H1 (cell line): ENCODE data around the gene ABHD8. TPM values are rescaled to one million over a fixed set of nuclear protein-coding genes. Genes with fewer than 3 reads are reported as not detected.

Experiments used
- CTCF ChIA-PET: fragments of 300-600 bp; sonication (Branson Sonifier 250); formaldehyde crosslinking; loops from one replicate; lab custom pipeline; 2021; ENCODE audit not compliant: partially characterized antibody; lab: Charles Lee
- POLR2A ChIA-PET: fragments of 300-600 bp; sonication (Branson Sonifier 250); formaldehyde crosslinking; loops from one replicate; lab custom pipeline; 2021; ENCODE audit warnings: inconsistent platforms; ENCODE audit not compliant: partially characterized antibody; lab: Charles Lee
- DNase-seq, 2 experiments: peaks; one replicate each; pipeline versions ENCODE4 v3.0.0 to v3.0.0-alpha.2; 2010 to 2022; ENCODE audit warnings: low spot score in 2 of 2, low read depth in 1 of 2, mixed read lengths in 1 of 2
- FAIRE-seq: peaks from 2 replicates; lab custom pipeline; 2011; peaks lifted over from hg19 to GRCh38; lab: Jason Lieb, UNC
- H2AFZ ChIP-seq: 2 replicates; pipeline ENCODE4 v1.8.1; 2012; ENCODE audit warnings: low read length, inconsistent platforms
- H2AK5ac ChIP-seq: 2 replicates; pipeline ENCODE4 v1.6.1; 2013; ENCODE audit warnings: low read depth, low read length
- H2BK120ac ChIP-seq: replicated peaks from 2 replicates; pipeline ENCODE3; 2013; ENCODE audit warnings: low read depth, low read length, inconsistent platforms
- H2BK12ac ChIP-seq: 2 replicates; pipeline ENCODE4 v1.6.1; 2013; ENCODE audit warnings: low read depth, low read length
- H2BK15ac ChIP-seq: 2 replicates; pipeline ENCODE4 v1.6.1; 2013; ENCODE audit warnings: low read length
- H2BK20ac ChIP-seq: 2 replicates; pipeline ENCODE4 v1.6.1; 2013; ENCODE audit warnings: low read length
- H2BK5ac ChIP-seq: 2 replicates; pipeline ENCODE4 v1.6.1; 2013; ENCODE audit warnings: low read depth, low read length
- H3K14ac ChIP-seq: 2 replicates; pipeline ENCODE4 v1.6.1; 2013; ENCODE audit warnings: inconsistent platforms; ENCODE audit not compliant: insufficient read length
- H3K18ac ChIP-seq: 2 replicates; pipeline ENCODE4 v1.6.1; 2013; ENCODE audit warnings: low read length; ENCODE audit errors: extremely low read depth
- H3K23ac ChIP-seq: 2 replicates; pipeline ENCODE4 v1.6.1; 2013; ENCODE audit warnings: inconsistent platforms; ENCODE audit not compliant: insufficient read length
- H3K23me2 ChIP-seq: 2 replicates; pipeline ENCODE4 v1.6.1; 2013; ENCODE audit warnings: low read depth, low read length
- H3K27ac ChIP-seq: 2 replicates; pipeline ENCODE4 v1.6.1; 2011; ENCODE audit warnings: low read depth, low read length, inconsistent platforms
- H3K27me3 ChIP-seq, 4 experiments: replicated peaks in 1 of 4; 1 replicate in 1 of 4; 2 replicates in 3 of 4; pipeline versions ENCODE4 v1.6.1 to v1.8.1; 2011 to 2013; ENCODE audit warnings: low read length in 3 of 4, mild to moderate bottlenecking in 3 of 4, inconsistent platforms in 2 of 4, mixed read lengths in 2 of 4, moderate library complexity in 1 of 4; ENCODE audit not compliant: control insufficient read depth in 3 of 4, insufficient read depth in 3 of 4; ENCODE audit errors: extremely low read depth in 1 of 4
- H3K36me3 ChIP-seq, 4 experiments: 2 replicates each; pipeline versions ENCODE4 v1.6.1 to v1.8.1; 2011 to 2013; ENCODE audit warnings: mild to moderate bottlenecking in 4 of 4, low read length in 3 of 4, moderate library complexity in 2 of 4, control low read depth in 1 of 4, inconsistent platforms in 1 of 4; ENCODE audit not compliant: insufficient read depth in 4 of 4, control insufficient read depth in 2 of 4
- H3K4ac ChIP-seq: replicated peaks from 2 replicates; pipeline ENCODE3; 2013; ENCODE audit warnings: low read length, low read depth, mixed read lengths, inconsistent platforms; ENCODE audit not compliant: insufficient read length
- H3K4me1 ChIP-seq, 4 experiments: replicated peaks in 1 of 4; 1 replicate in 1 of 4; 2 replicates in 3 of 4; pipeline versions ENCODE4 v1.6.1 to v1.8.1; 2011 to 2013; ENCODE audit warnings: low read length in 3 of 4, inconsistent platforms in 2 of 4, mixed read lengths in 1 of 4; ENCODE audit not compliant: insufficient read depth in 4 of 4, control insufficient read depth in 3 of 4
- H3K4me2 ChIP-seq, 2 experiments: 2 replicates each; pipeline versions ENCODE4 v1.6.1 to v1.8.1; 2011 to 2013; ENCODE audit warnings: low read depth in 2 of 2, low read length in 2 of 2, control low read depth in 1 of 2, inconsistent platforms in 1 of 2, mild to moderate bottlenecking in 1 of 2; ENCODE audit not compliant: insufficient read depth in 1 of 2
- H3K4me3 ChIP-seq, 4 experiments: fragments of 200-600, 300-600 bp in 1 of 4; sonication (generic), shearing (Covaris generic), sonication (Bioruptor Twin) in 1 of 4; 2 replicates each; pipeline versions ENCODE4 v1.5.1 to v1.8.1; 2011 to 2016; ENCODE audit warnings: low read length in 4 of 4, low read depth in 3 of 4, control low read depth in 2 of 4, inconsistent platforms in 2 of 4, mild to moderate bottlenecking in 2 of 4, mixed read lengths in 1 of 4, moderate library complexity in 1 of 4; ENCODE audit not compliant: insufficient read depth in 2 of 4; ENCODE audit errors: extremely low read depth in 1 of 4
- H3K56ac ChIP-seq: replicated peaks from 2 replicates; pipeline ENCODE3; 2013; ENCODE audit warnings: low read depth, mild to moderate bottlenecking, mixed read lengths, low read length, inconsistent platforms; ENCODE audit not compliant: insufficient read length
- H3K79me1 ChIP-seq: 2 replicates; pipeline ENCODE4 v1.6.1; 2013; ENCODE audit warnings: low read depth, low read length, control low read depth
- H3K79me2 ChIP-seq, 2 experiments: 2 replicates each; pipeline versions ENCODE4 v1.6.1 to v1.8.1; 2012 to 2013; ENCODE audit warnings: low read length in 2 of 2, mild to moderate bottlenecking in 2 of 2, inconsistent platforms in 1 of 2; ENCODE audit not compliant: insufficient read depth in 2 of 2, control insufficient read depth in 1 of 2
- H3K9ac ChIP-seq, 4 experiments: replicated peaks in 1 of 4; 1 replicate in 1 of 4; 2 replicates in 3 of 4; pipeline versions ENCODE4 v1.6.1 to v1.8.1; 2011 to 2013; ENCODE audit warnings: low read depth in 3 of 4, low read length in 3 of 4, control low read depth in 2 of 4, mild to moderate bottlenecking in 2 of 4, moderate library complexity in 2 of 4, inconsistent platforms in 1 of 4; ENCODE audit errors: extremely low read depth in 1 of 4
- H3K9me3 ChIP-seq, 2 experiments: 2 replicates each; pipeline versions ENCODE4 v1.6.1 to v1.8.1; 2012 to 2013; ENCODE audit warnings: mild to moderate bottlenecking in 2 of 2, moderate library complexity in 2 of 2, control low read depth in 1 of 2, inconsistent platforms in 1 of 2, low read depth in 1 of 2, low read length in 1 of 2, mixed read lengths in 1 of 2; ENCODE audit not compliant: insufficient read depth in 2 of 2
- H4K20me1 ChIP-seq, 2 experiments: replicated peaks in 1 of 2; 2 replicates each; pipeline versions ENCODE3 to v1.8.1; 2011 to 2013; ENCODE audit warnings: inconsistent platforms in 2 of 2, low read length in 2 of 2, mild to moderate bottlenecking in 1 of 2; ENCODE audit not compliant: insufficient read depth in 2 of 2, control insufficient read depth in 1 of 2
- H4K5ac ChIP-seq: 2 replicates; pipeline ENCODE4 v1.6.1; 2013; ENCODE audit warnings: low read length, low read depth, mixed read lengths, inconsistent platforms; ENCODE audit not compliant: insufficient read length
- H4K8ac ChIP-seq: 2 replicates; pipeline ENCODE4 v1.8.0; 2013; ENCODE audit warnings: mild to moderate bottlenecking, moderate library complexity, low read length, inconsistent platforms; ENCODE audit not compliant: insufficient read depth; ENCODE audit errors: extremely low read depth
- H4K91ac ChIP-seq: replicated peaks from 2 replicates; pipeline ENCODE3; 2013; ENCODE audit warnings: low read length, mixed read lengths, inconsistent platforms; ENCODE audit not compliant: insufficient read length
- HDAC2 ChIP-seq, 2 experiments: fragments of 300-600 bp in 1 of 2; sonication (generic) in 1 of 2; IDR thresholded peaks; 2 replicates each; pipeline ENCODE4 v1.6.1; 2011 to 2012; ENCODE audit warnings: low read depth in 2 of 2, low read length in 2 of 2, mild to moderate bottlenecking in 2 of 2, moderate library complexity in 2 of 2, borderline replicate concordance in 1 of 2, inconsistent platforms in 1 of 2
- KDM1A ChIP-seq: fragments of 200-600, 300-600 bp; sonication (generic); IDR thresholded peaks from 2 replicates; pipeline ENCODE4 v1.7.1; 2016; ENCODE audit warnings: mild to moderate bottlenecking, low read length, borderline replicate concordance
- POLR2A ChIP-seq, 2 experiments: IDR thresholded peaks; 1 replicate in 1 of 2; 2 replicates in 1 of 2; pipeline ENCODE4 v1.6.1; 2011; ENCODE audit warnings: low read depth in 2 of 2, low read length in 2 of 2, mild to moderate bottlenecking in 2 of 2; ENCODE audit errors: control extremely low read depth in 1 of 2
- WGBS, 2 experiments: shearing (Covaris generic) in 1 of 2; methylation state at CpG; one replicate each; pipeline versions ENCODE4 v1.1.6 to v1.1.7; 2013 to 2015; ENCODE audit warnings: low lambda C conversion rate in 2 of 2, mixed read lengths in 2 of 2, inconsistent platforms in 1 of 2, low coverage in 1 of 2, missing lambda C conversion rate in 1 of 2; ENCODE audit not compliant: insufficient replicate concordance in 2 of 2, insufficient coverage in 1 of 2, insufficient read length in 1 of 2; ENCODE audit errors: extremely low coverage in 1 of 2, missing lambda C conversion rate in 1 of 2; 5-methylcytosine and 5-hydroxymethylcytosine counted together
- polyA plus RNA-seq, 7 experiments: library from polyadenylated mRNA; depleted of rRNA in 3 of 7; stranded (reverse) in 5 of 7; unstranded in 2 of 7; fragments of >200 nt in 5 of 7; fragments of 200-250 nt in 2 of 7; gene quantifications; 1 replicate in 5 of 7; 2 replicates in 1 of 7; 4 replicates in 1 of 7; pipeline versions ENCODE4 v1.2.1 to v1.2.3, GENCODE V29; 2011 to 2013; ENCODE audit warnings: missing spikeins in 2 of 7, mixed read lengths in 2 of 7
- total RNA-seq: library from RNA; stranded (reverse); fragmentation: NEBNext Ultra II Directional; extraction: Animal tissue kit (Norgen Biotek cat#: 25700); gene quantifications from 2 replicates; pipeline ENCODE4 v1.2.1, GENCODE V29; 2021

Gene ABHD8
- total and polyA plus RNA-seq, 2 of the 8 experiments (the other 6 are each of a cell fraction or from before 2014, with no cell fraction given), result 11.3 to 18.7 TPM

DNA sequence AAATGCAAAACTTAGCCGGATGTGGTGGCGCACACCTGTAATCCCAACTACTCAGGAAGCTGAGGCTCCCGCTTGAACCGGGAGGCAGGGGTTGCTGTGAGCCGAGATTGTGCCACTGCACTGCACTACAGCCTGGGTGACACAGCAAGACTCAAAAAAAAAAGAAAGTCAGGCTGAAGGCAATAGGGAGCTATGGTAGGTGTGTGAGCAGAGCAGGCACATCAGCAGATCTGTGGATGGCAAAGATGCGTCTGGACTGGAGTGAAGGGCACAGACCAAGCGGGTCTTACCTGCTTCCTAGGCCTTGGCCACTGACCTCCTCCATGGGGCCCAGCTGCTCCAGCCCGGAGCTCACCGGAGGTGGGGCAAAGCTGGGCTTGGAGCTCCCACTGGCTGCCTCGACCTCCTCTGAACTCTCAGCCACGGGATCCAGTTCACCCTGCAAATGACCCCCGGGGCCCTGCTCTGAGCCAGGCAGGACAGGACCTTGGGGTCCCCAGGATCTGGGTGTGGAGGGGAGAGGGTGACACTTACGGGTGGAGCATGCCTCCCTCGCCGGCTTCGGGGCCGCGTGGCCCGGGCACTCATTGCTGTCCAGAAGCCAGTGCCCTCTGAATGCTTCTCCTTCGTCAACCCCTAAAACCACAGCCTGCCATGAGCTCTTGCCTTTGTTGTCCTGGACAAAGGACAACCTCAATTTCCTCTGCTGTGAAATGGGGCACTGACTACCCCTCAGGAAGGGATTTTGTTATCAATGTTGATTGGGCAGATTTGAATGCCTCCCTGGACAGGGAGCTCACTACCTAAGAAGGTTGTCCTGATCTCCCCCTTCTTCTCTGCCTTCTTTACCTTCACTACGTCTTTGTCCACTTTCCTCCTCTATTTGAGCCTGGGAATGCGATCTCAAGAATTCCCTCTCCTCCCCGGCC is 39.2 kb downstream of the ABHD8 start:
- Histone ChIP-seq H3K56ac (no peak overlapping the region), H3K23me2 (no peaks in the 10 kb centered on the region), H3K79me2 (peaks cover 3 to 12% of the 10 kb centered on the region in 2 experiments; a peak in 3 of 4 replicates), H2AK5ac (peak overlapping the region; percentile 17; the same call in 1 of the 2 replicates), H2BK15ac (peak overlapping the region; percentile 74), H4K20me1 (no peaks in the 10 kb centered on the region), H3K14ac (no peak overlapping the region), H2BK120ac (peak overlapping the region; percentile 4), H2BK5ac (peak overlapping the region; percentile 86), H2AFZ (no peak overlapping the region), H4K91ac (peak overlapping the region; percentile 20), H4K8ac (peak overlapping the region; percentile 58), H2BK12ac (peak overlapping the region; percentile 96), H3K18ac (peak overlapping the region; percentile 84; the same call in 1 of the 2 replicates), H3K4me2 (peak overlapping the region; percentile 11 to 52; a peak in 1 of 4 replicates), H2BK20ac (peak overlapping the region; percentile 43; the same call in 1 of the 2 replicates), H3K27me3 (no peaks in the 10 kb centered on the region), H3K9me3 (peaks cover 11 to 14% of the 10 kb centered on the region in 2 experiments; a peak in 3 of 4 replicates), H3K27ac (peak overlapping the region; percentile 62), H3K4me1 (peaks cover 0 to 8% (median 2%) of the 10 kb centered on the region in 4 experiments; a peak in 5 of 7 replicates), H3K9ac (no peak overlapping the region; a peak in 3 of 7 replicates), H4K5ac (no peak overlapping the region), H3K23ac (no peak overlapping the region), H3K36me3 (peaks cover 0 to 9% (median 1%) of the 10 kb centered on the region in 4 experiments; a peak in 3 of 8 replicates), H3K4ac (peak overlapping the region; percentile 28), H3K79me1 (no peaks in the 10 kb centered on the region; the same call in 1 of the 2 replicates), H3K4me3 (0 out of 8 replicates have a peak overlapping the region, but pooled peaks of 1 of the 4 experiments have one; percentile 10)
- TF ChIP-seq HDAC2 (IDR thresholded peaks at IDR 0.05; ENCODE audit: borderline replicate concordance in 1 of 2, low read depth in 2 of 2, low read length in 2 of 2), result 0 out of 4 replicates have a peak, but pooled peaks of 1 of the 2 experiments have one; percentile 20
- TF ChIP-seq KDM1A, result peak; percentile 96
- no peak for TF ChIP-seq POLR2A (IDR thresholded peaks at IDR 0.05; ENCODE audit: control extremely low read depth in 1 of 2, low read depth in 2 of 2, low read length in 2 of 2)
- ChIA-PET CTCF (interaction anchor here (0.6 to 3.3 kb wide), 10 partner anchors 8 to 175 kb away, joined by 3 to 28 read pairs (median 3); partner anchors contain the start of gene ANKLE1), POLR2A (interaction anchor here (0.8 to 12.8 kb wide), 16 partner anchors 8 to 49 kb away, joined by 3 to 113 read pairs (median 4); partner anchors contain the start of genes ANKLE1, OCEL1 and USE1)
- DNase-seq (no peak), FAIRE-seq (no peak)
- 94% methylated on average over 23 of the region's 23 CpGs; no CpG with 5 or more reads in 1 of the 2 experiments for WGBS, 2 experiments
